ENCODE measurements around the gene FAM135A. TPM values are rescaled to one million over a fixed set of nuclear protein-coding genes. Genes with fewer than 3 reads are reported as not detected.

FAM135A gene
- total RNA-seq, 1 experiment from 2014 or later = 31.0 TPM

- Mint-ChIP-seq H3K27me3 (ENCODE audit: low read depth) (no peaks in the 10 kb centered on the region), H3K9me3 (no peaks in the 10 kb centered on the region; a peak in 1 of 5 replicates), H3K36me3 (ENCODE audit: insufficient read depth in 1 of 3, low read depth in 3 of 3) (peaks cover 0 to 15% (median 4%) of the 10 kb centered on the region in 3 experiments; a peak in 3 of 7 replicates), H3K4me1 (peaks cover 0 to 3% of the 10 kb centered on the region in 2 experiments; a peak in 1 of 4 replicates), H3K27ac (no peak overlapping the region), H3K4me3 (no peak overlapping the region)
- WGBS (ENCODE audit: extremely low coverage, insufficient read length, low lambda C conversion rate) = no CpG with 5 or more reads among the region's 3 CpGs
- Histone ChIP-seq H3K27ac (ENCODE audit: insufficient read length, low read depth, low read length) (no peak overlapping the region), H2BK12ac (ENCODE audit: insufficient read length, low read depth, low read length) (no peak overlapping the region), H3K18ac (ENCODE audit: insufficient read length, low read depth, low read length) (no peak overlapping the region), H4K5ac (ENCODE audit: insufficient read length, low read depth, low read length) (no peak overlapping the region), H3K56ac (ENCODE audit: insufficient read length, low read depth, low read length) (no peak overlapping the region), H2AK5ac (ENCODE audit: insufficient read length, low read length) (no peak overlapping the region), H3K4ac (ENCODE audit: low read depth, low read length) (no peak overlapping the region), H2BK5ac (ENCODE audit: insufficient read length, low read length) (no peak overlapping the region), H2BK20ac (ENCODE audit: low read depth, low read length, poor library complexity, severe bottlenecking) (no peak overlapping the region), H3K9me3 (ENCODE audit: control insufficient read depth, low read depth, low read length) (no peaks in the 10 kb centered on the region), H3K4me2 (ENCODE audit: insufficient read depth, insufficient read length, low read length) (no peak overlapping the region), H3K4me1 (ENCODE audit: insufficient read depth, low read length) (no peaks in the 10 kb centered on the region), H2BK15ac (ENCODE audit: low read depth, low read length) (no peak overlapping the region), H3K27me3 (ENCODE audit: insufficient read depth, low read length) (no peaks in the 10 kb centered on the region), H3K79me2 (ENCODE audit: insufficient read depth, low read length) (no peaks in the 10 kb centered on the region), H3K23ac (ENCODE audit: insufficient read length, low read depth, low read length) (no peak overlapping the region), H4K91ac (ENCODE audit: insufficient read length, low read depth, low read length) (no peak overlapping the region), H3K14ac (ENCODE audit: insufficient read depth, low read length) (no peak overlapping the region), H4K20me1 (ENCODE audit: control insufficient read depth, insufficient read depth, insufficient read length) (no peaks in the 10 kb centered on the region), H2AFZ (ENCODE audit: low read length) (no peak overlapping the region), H3K23me2 (ENCODE audit: insufficient read length, low read depth, low read length, poor library complexity, severe bottlenecking) (no peaks in the 10 kb centered on the region), H3K79me1 (ENCODE audit: insufficient read depth, low read depth, low read length, poor library complexity, severe bottlenecking) (no peaks in the 10 kb centered on the region), H3K9ac (ENCODE audit: extremely low read depth, insufficient read length, low read length) (no peak overlapping the region), H4K8ac (replicated peaks; ENCODE audit: insufficient read length, low read depth, low read length) (no peak overlapping the region), H2BK120ac (ENCODE audit: low read depth, low read length, poor library complexity, severe bottlenecking) (no peak overlapping the region), H3T11ph (ENCODE audit: low read length) (no peak overlapping the region)
- no peak for TF ChIP-seq CTCF (conservative IDR thresholded peaks at IDR 0.05)
- DNase-seq = no peak
Measured at GRCh38 chr6:70518723-70519122, 105.4 kb downstream of the FAM135A start.
